Right lobe of liver (tissue), 4 donors: ENCODE results near the gene ADGRE2.

Experiments used
- CTCF ChIP-seq, 4 donors: fragments of 200-600 bp in 3 of 4; fragments of 450-650 bp in 1 of 4; IDR thresholded peaks; one replicate each; pipeline versions ENCODE4 v1.5.1 to v1.8.0; 2016 to 2022; ENCODE audit warnings: antibody characterized with exemption in 4 of 4, mild to moderate bottlenecking in 2 of 4
- POLR2A ChIP-seq: fragments of 450-650 bp; IDR thresholded peaks from one replicate; pipeline ENCODE4 v1.6.1; 2017; ENCODE audit warnings: antibody characterized with exemption, mild to moderate bottlenecking
- donor health status: DM: no; HTN: no; CAD: no.
- donor health status: DM: no; HTN: no; CAD: no.
- donor health status: DM: no; HTN: yes; CAD: no.

GRCh38 chr19:14699641-14700040, 78.7 kb downstream of the ADGRE2 start:
- TF ChIP-seq CTCF (IDR thresholded peaks at IDR 0.05), result no peak
- TF ChIP-seq POLR2A, result no peak
